Heart right ventricle (tissue), 16 donors: ENCODE data around the gene IL1RAPL1. TPM values are rescaled to one million over a fixed set of nuclear protein-coding genes. Genes with fewer than 3 reads are reported as not detected.
A peak's percentile ranks its signal among the peaks of the same experiment; 100 is the strongest.

Source experiments
- ATAC-seq, 8 donors: fragments of 200-7000 bp; cut with Tn5 transposase; one replicate each; pipeline ENCODE4 v1.9.1; 2020; ENCODE audit warnings: mild to moderate bottlenecking in 8 of 8, moderate library complexity in 8 of 8, moderate number of reproducible peaks in 1 of 8
- DNase-seq, 2 donors: peaks; one replicate each; pipeline ENCODE4 v3.0.0-alpha.2; 2020
- H3K27ac ChIP-seq, 10 donors: fragments of 200-600 bp; sonication (generic) in 2 of 10; one replicate each; pipeline versions ENCODE4 v1.5.0 to v1.8.0; 2020 to 2022; ENCODE audit warnings: mild to moderate bottlenecking in 3 of 10
- H3K27me3 ChIP-seq, 7 donors: fragments of 200-600 bp; one replicate each; pipeline ENCODE4 v1.8.0; 2021 to 2022; ENCODE audit warnings: mild to moderate bottlenecking in 2 of 7
- H3K36me3 ChIP-seq, 9 donors: fragments of 200-600 bp; sonication (generic) in 1 of 9; one replicate each; pipeline versions ENCODE4 v1.5.0 to v1.8.0; 2020 to 2022; ENCODE audit warnings: mild to moderate bottlenecking in 2 of 9
- H3K4me1 ChIP-seq, 9 donors: fragments of 200-600 bp; sonication (generic) in 1 of 9; one replicate each; pipeline versions ENCODE4 v1.5.0 to v1.8.0; 2020 to 2022; ENCODE audit warnings: mild to moderate bottlenecking in 4 of 9
- H3K4me3 ChIP-seq, 10 donors: fragments of 200-600 bp; sonication (generic) in 2 of 10; one replicate each; pipeline versions ENCODE4 v1.5.0 to v1.8.0; 2020 to 2022; ENCODE audit warnings: mild to moderate bottlenecking in 7 of 10, moderate library complexity in 2 of 10
- H3K9me3 ChIP-seq, 11 donors: fragments of 200-600 bp in 10 of 11; sonication (generic) in 2 of 11; one replicate each; pipeline versions ENCODE4 v1.5.0 to v1.8.0; 2013 to 2022; ENCODE audit warnings: mild to moderate bottlenecking in 2 of 11, control low read depth in 1 of 11, moderate library complexity in 1 of 11
- CTCF ChIP-seq, 9 donors: fragments of 200-600 bp; sonication (generic) in 2 of 9; IDR thresholded peaks; one replicate each; pipeline versions ENCODE4 v1.5.0 to v1.8.0; 2021 to 2022; ENCODE audit warnings: antibody characterized with exemption in 9 of 9, mild to moderate bottlenecking in 5 of 9, moderate library complexity in 1 of 9
- WGBS, 2 donors: extraction: QIAGEN DNeasy Blood & Tissue Kit; methylation state at CpG; one replicate each; pipeline ENCODE4 v1.1.7; 2013; ENCODE audit warnings: inconsistent platforms in 1 of 2; 5-methylcytosine and 5-hydroxymethylcytosine counted together
- intact Hi-C, 10 donors: fragments of 100-400 bp; cut with DNase I; formaldehyde crosslinking; loops; one replicate each; pipeline versions ENCODE4 v1.11.1 to v1.14.2; 2022
- polyA plus RNA-seq, 2 donors: library from polyadenylated mRNA; stranded (reverse); fragments of 200-250 nt; gene quantifications; one replicate each; pipeline ENCODE4 v1.2.3, GENCODE V29; 2013
- total RNA-seq, 10 donors: library from RNA; stranded (reverse); fragmentation: NEBNext Ultra II Directional in 3 of 10; extraction: Animal tissue kit (Norgen Biotek cat#: 25700) in 3 of 10; gene quantifications; one replicate each; pipeline versions ENCODE4 v1.2.1 to v1.2.4, GENCODE V29; 2021 to 2023
- donor health status: Arrhythmogenic right ventricular cardiomyopathy.
- donor health status: ischemic (EF 13 %, LVEDD 7.1; RV severe dilation, severe dysfunction).
- donor health status: healthy with polysubstance abuse.
- donor health status: DM: no; HTN: yes; CAD: no.
- donor health status: DM: no; HTN: no; CAD: no.
- donor health status: ischemic (EF 25% LVEDD 6.9; RV normal size, moderate dysfunction).
- donor health status: ischemic (EF 25% LVEDD 5.7; RV mildly dilated, moderate dysfunction).
- donor health status: healthy.
- donor health status: DM: yes; HTN: yes; CAD: no.
- donor health status: Ischemic cardiomyopathy.
- donor health status: ischemic (EF 35%, LVEDD 5.7; RV mildly dilated, moderate dysfunction).
- donor health status: nonischemic (EF 11% LVEDD 7.7; RV severe dilation, severe dysfunction).
- donor health status: DM: yes; HTN: yes; CAD: no.
- donor health status: PGD.
- donor health status: ischemic (EF 29% LVEDD 5.4; RV normal size, mild dysfunction).
- donor health status: nonischemic (EF 23%, LVEDD 6.1; RV moderate dilation, normal function).

Gene IL1RAPL1
- total and polyA plus RNA-seq, 12 donors: 0.13 to 6.3 (median 2.8) TPM

- peaks cover 0 to 33% (median 10%) of the 10 kb centered on the region in 11 donors for H3K9me3 ChIP-seq
- no peak overlapping the region for H3K4me3 ChIP-seq
- intact Hi-C loops: no loop called here
- DNase-seq: no peak
- no peaks in the 10 kb centered on the region for H3K4me1 ChIP-seq
- H3K27me3 ChIP-seq: no peaks in the 10 kb centered on the region
- H3K36me3 ChIP-seq: no peaks in the 10 kb centered on the region
- H3K27ac ChIP-seq: no peak overlapping the region
- WGBS, 2 donors: 90% methylated on average over 2 of the region's 2 CpGs
- no peak for ATAC-seq
- peak in 1 of 9 donors; percentile 10 for TF ChIP-seq CTCF (IDR thresholded peaks at IDR 0.05)
These were observed 1119.8 kb downstream of the IL1RAPL1 start for GRCh38 chrX:29707088-29707487.

DNA sequence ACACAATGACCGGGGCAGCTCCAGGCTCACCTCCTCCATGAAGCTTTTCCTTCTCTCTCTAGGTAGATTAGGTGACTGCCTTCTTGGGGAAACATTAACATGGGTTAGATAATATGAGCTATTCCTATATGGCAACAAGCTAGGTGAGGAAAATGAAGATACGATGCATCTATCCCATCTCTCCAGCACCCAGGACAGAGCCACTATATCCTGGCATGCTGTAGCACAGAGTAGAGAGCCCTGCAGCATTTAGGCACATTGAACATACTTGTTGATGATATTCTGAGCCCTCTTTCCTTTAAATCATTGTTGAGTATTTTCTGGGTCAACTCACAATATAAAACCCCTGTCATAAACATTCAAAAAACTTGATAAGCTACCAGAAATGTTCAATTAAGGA is 1133.9 kb downstream of the IL1RAPL1 start:
- no peak for ATAC-seq
- H3K36me3 ChIP-seq: no peaks in the 10 kb centered on the region
- no peak overlapping the region for H3K27ac ChIP-seq
- intact Hi-C loops: no loop called here
- no peak overlapping the region for H3K4me3 ChIP-seq
- no peaks in the 10 kb centered on the region for H3K4me1 ChIP-seq
- 82 to 88% methylated on average over 2 of the region's 2 CpGs for WGBS, 2 donors
- H3K27me3 ChIP-seq: no peaks in the 10 kb centered on the region
- TF ChIP-seq CTCF (IDR thresholded peaks at IDR 0.05): no peak
- no peaks in the 10 kb centered on the region for H3K9me3 ChIP-seq
- no peak for DNase-seq

DNA sequence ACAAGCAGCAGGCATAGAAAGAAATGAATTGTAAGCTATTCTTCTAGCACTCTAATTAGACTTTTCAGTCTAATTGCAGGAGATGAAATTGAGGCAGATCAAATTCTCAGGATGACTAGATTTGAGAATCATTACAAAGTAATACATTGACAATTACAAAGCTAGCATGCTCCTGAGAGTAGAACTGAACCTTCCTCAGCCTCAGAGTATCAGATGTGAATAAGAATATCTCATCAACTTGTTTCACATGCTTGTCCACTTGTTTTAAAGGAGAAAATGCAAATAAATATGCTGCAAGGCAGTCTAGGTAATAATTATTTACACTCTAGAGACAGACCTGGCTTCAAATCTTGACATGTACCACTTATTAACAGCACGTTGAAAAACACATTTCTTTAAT is 1137.1 kb downstream of the IL1RAPL1 start:
- ATAC-seq (no peak), DNase-seq (no peak)
- no peak for TF ChIP-seq CTCF (IDR thresholded peaks at IDR 0.05)
- WGBS, 2 donors: 63 to 70% methylated on average over 1 of the region's 1 CpG
- intact Hi-C loops: no loop called here
- H3K27me3 ChIP-seq: no peaks in the 10 kb centered on the region
- H3K4me3 ChIP-seq: no peak overlapping the region
- H3K9me3 ChIP-seq: no peaks in the 10 kb centered on the region
- H3K27ac ChIP-seq: no peak overlapping the region
- no peaks in the 10 kb centered on the region for H3K4me1 ChIP-seq
- H3K36me3 ChIP-seq: no peaks in the 10 kb centered on the region

DNA sequence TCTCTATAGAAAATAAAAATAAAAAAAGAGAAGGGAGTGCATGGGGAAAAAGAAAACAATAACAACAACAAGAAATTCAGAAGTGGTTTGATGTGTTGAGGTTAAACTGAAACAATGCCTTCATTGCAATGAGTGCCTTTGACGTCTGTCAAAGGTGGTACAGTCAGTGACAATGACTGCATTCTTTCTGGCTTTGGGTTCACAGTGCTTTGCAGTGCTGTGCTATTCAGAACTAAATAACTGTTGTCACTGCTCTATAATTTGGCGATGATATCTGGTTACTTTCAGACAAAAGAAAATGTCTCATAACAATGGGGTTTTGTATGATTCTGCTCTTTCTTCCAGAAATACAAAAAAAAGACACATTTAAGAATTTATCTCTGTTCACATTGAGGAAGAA is 1139.6 kb downstream of the IL1RAPL1 start:
- H3K9me3 ChIP-seq: no peaks in the 10 kb centered on the region
- ATAC-seq (no peak), DNase-seq (no peak)
- WGBS, 2 donors: 74 to 85% methylated on average over 2 of the region's 2 CpGs
- H3K4me1 ChIP-seq: no peaks in the 10 kb centered on the region
- intact Hi-C loops: no loop called here
- H3K36me3 ChIP-seq: no peaks in the 10 kb centered on the region
- no peak overlapping the region for H3K27ac ChIP-seq
- no peak overlapping the region for H3K4me3 ChIP-seq
- TF ChIP-seq CTCF (IDR thresholded peaks at IDR 0.05): no peak
- H3K27me3 ChIP-seq: no peaks in the 10 kb centered on the region

DNA sequence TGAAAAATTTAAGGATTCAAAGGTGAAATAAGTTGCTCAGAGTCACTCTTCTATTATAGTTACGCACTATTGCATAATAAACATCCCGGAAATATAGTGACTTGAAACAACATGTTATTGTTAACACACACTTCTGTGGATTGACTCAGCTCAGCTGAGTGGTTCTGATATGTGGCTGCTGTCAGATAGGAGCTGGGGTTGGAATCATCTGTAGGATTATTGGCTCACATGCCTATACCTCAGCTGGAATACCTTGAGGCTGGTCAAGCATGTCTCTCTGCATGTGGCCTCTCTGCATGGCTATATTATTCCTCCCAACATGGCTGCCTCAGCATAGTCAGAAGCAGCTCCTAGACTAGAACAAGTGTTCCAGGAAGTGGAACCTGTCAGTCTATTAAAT is 1141.4 kb downstream of the IL1RAPL1 start:
- no peaks in the 10 kb centered on the region for H3K4me1 ChIP-seq
- no peak overlapping the region for H3K4me3 ChIP-seq
- H3K27ac ChIP-seq: no peak overlapping the region
- TF ChIP-seq CTCF (IDR thresholded peaks at IDR 0.05): no peak
- 79 to 85% methylated on average over 2 of the region's 2 CpGs for WGBS, 2 donors
- intact Hi-C loops: no loop called here
- H3K9me3 ChIP-seq: no peaks in the 10 kb centered on the region
- ATAC-seq (no peak), DNase-seq (no peak)
- no peaks in the 10 kb centered on the region for H3K27me3 ChIP-seq
- H3K36me3 ChIP-seq: no peaks in the 10 kb centered on the region
